ENCODE results near the gene FBLIM1. TPM values are rescaled to one million over a fixed set of nuclear protein-coding genes. Genes with fewer than 3 reads are reported as not detected.

FBLIM1 gene
- polyA plus RNA-seq, 4 donors: 76.2 to 371 (median 159) TPM

GRCh38 chr1:15748690-15749398 is 9.8 kb upstream of the FBLIM1 start:
- Histone ChIP-seq H3K27ac (ENCODE audit: low read depth in 1 of 3, low read length in 2 of 3) (no peak overlapping the region), H3K27me3 (ENCODE audit: control insufficient read depth in 3 of 3, insufficient read depth in 3 of 3, low read length in 3 of 3) (no peaks in the 10 kb centered on the region), H3K9me3 (ENCODE audit: control insufficient read depth in 2 of 2, insufficient read depth in 1 of 2, low read depth in 1 of 2, low read length in 1 of 2) (no peaks in the 10 kb centered on the region), H3K4me3 (ENCODE audit: low read depth in 1 of 3, low read length in 3 of 3) (no peak overlapping the region), H3K36me3 (ENCODE audit: control insufficient read depth in 3 of 3, insufficient read depth in 2 of 3, low read depth in 1 of 3, low read length in 3 of 3) (peaks cover 0 to 2% (median 0%) of the 10 kb centered on the region in 3 donors), H3K4me1 (ENCODE audit: control insufficient read depth in 3 of 3, insufficient read depth in 2 of 3, low read depth in 1 of 3, low read length in 2 of 3) (peaks cover 0 to 23% (median 0%) of the 10 kb centered on the region in 3 donors)
- 85 to 89% (median 87%) methylated on average over 10 of the region's 10 CpGs for WGBS, 3 donors
- FAIRE-seq (no peak), DNase-seq (no peak)

GRCh38 chr1:15749399-15750291 is 8.9 kb upstream of the FBLIM1 start:
- no peaks in the 10 kb centered on the region for H3K27me3 ChIP-seq (ENCODE audit: control insufficient read depth in 3 of 3, insufficient read depth in 3 of 3, low read length in 3 of 3)
- H3K27ac ChIP-seq (ENCODE audit: low read depth in 1 of 3, low read length in 2 of 3): peak overlapping the region in 1 of 3 donors; percentile 4
- peaks cover 0 to 2% (median 0%) of the 10 kb centered on the region in 3 donors for H3K36me3 ChIP-seq (ENCODE audit: control insufficient read depth in 3 of 3, insufficient read depth in 2 of 3, low read depth in 1 of 3, low read length in 3 of 3)
- FAIRE-seq (no peak), DNase-seq (peak; percentile 43 to 54)
- H3K9me3 ChIP-seq (ENCODE audit: control insufficient read depth in 2 of 2, insufficient read depth in 1 of 2, low read depth in 1 of 2, low read length in 1 of 2): no peaks in the 10 kb centered on the region
- H3K4me3 ChIP-seq (ENCODE audit: low read depth in 1 of 3, low read length in 3 of 3): no peak overlapping the region
- peaks cover 0 to 23% (median 0%) of the 10 kb centered on the region in 3 donors for H3K4me1 ChIP-seq (ENCODE audit: control insufficient read depth in 3 of 3, insufficient read depth in 2 of 3, low read depth in 1 of 3, low read length in 2 of 3)
- WGBS, 3 donors: 47 to 54% (median 53%) methylated on average over 19 of the region's 19 CpGs

- no peak for FAIRE-seq
Observed at GRCh38 chr1:15750924-15751323, 7.7 kb upstream of the FBLIM1 start.

GRCh38 chr1:15751717-15752116 is 6.9 kb upstream of the FBLIM1 start:
- DNase-seq (no peak), FAIRE-seq (no peak)
- 81 to 92% (median 83%) methylated on average over 7 to 10 of the region's 10 CpGs for WGBS, 3 donors
- Histone ChIP-seq H3K27me3 (ENCODE audit: control insufficient read depth in 3 of 3, insufficient read depth in 3 of 3, low read length in 3 of 3) (no peaks in the 10 kb centered on the region), H3K36me3 (ENCODE audit: control insufficient read depth in 3 of 3, insufficient read depth in 2 of 3, low read depth in 1 of 3, low read length in 3 of 3) (peaks cover 0 to 4% (median 0%) of the 10 kb centered on the region in 3 donors), H3K4me1 (ENCODE audit: control insufficient read depth in 3 of 3, insufficient read depth in 2 of 3, low read depth in 1 of 3, low read length in 2 of 3) (peaks cover 0 to 39% (median 0%) of the 10 kb centered on the region in 3 donors), H3K27ac (ENCODE audit: low read depth in 1 of 3, low read length in 2 of 3) (no peak overlapping the region), H3K9me3 (ENCODE audit: control insufficient read depth in 2 of 2, insufficient read depth in 1 of 2, low read depth in 1 of 2, low read length in 1 of 2) (peaks cover 0 to 3% of the 10 kb centered on the region in 2 donors), H3K4me3 (ENCODE audit: low read depth in 1 of 3, low read length in 3 of 3) (no peak overlapping the region)

More at GRCh38 chr1:15750924-15751323, 7.7 kb upstream of the FBLIM1 start:
- H3K36me3 ChIP-seq (ENCODE audit: control insufficient read depth in 3 of 3, insufficient read depth in 2 of 3, low read depth in 1 of 3, low read length in 3 of 3): peaks cover 0 to 2% (median 0%) of the 10 kb centered on the region in 3 donors
- 87 to 90% (median 90%) methylated on average over 10 to 12 of the region's 12 CpGs for WGBS, 3 donors
- H3K27me3 ChIP-seq (ENCODE audit: control insufficient read depth in 3 of 3, insufficient read depth in 3 of 3, low read length in 3 of 3): no peaks in the 10 kb centered on the region
- H3K4me3 ChIP-seq (ENCODE audit: low read depth in 1 of 3, low read length in 3 of 3): no peak overlapping the region
- DNase-seq: no peak
- H3K4me1 ChIP-seq (ENCODE audit: control insufficient read depth in 3 of 3, insufficient read depth in 2 of 3, low read depth in 1 of 3, low read length in 2 of 3): peaks cover 0 to 32% (median 0%) of the 10 kb centered on the region in 3 donors
- peaks cover 0 to 3% of the 10 kb centered on the region in 2 donors for H3K9me3 ChIP-seq (ENCODE audit: control insufficient read depth in 2 of 2, insufficient read depth in 1 of 2, low read depth in 1 of 2, low read length in 1 of 2)
- no peak overlapping the region for H3K27ac ChIP-seq (ENCODE audit: low read depth in 1 of 3, low read length in 2 of 3)

GRCh38 chr1:15753776-15754175 is 4.8 kb upstream of the FBLIM1 start:
- Histone ChIP-seq H3K4me3 (ENCODE audit: low read depth in 1 of 3, low read length in 3 of 3) (no peak overlapping the region), H3K27me3 (ENCODE audit: control insufficient read depth in 3 of 3, insufficient read depth in 3 of 3, low read length in 3 of 3) (no peaks in the 10 kb centered on the region), H3K9me3 (ENCODE audit: control insufficient read depth in 2 of 2, insufficient read depth in 1 of 2, low read depth in 1 of 2, low read length in 1 of 2) (peaks cover 0 to 3% of the 10 kb centered on the region in 2 donors), H3K36me3 (ENCODE audit: control insufficient read depth in 3 of 3, insufficient read depth in 2 of 3, low read depth in 1 of 3, low read length in 3 of 3) (peaks cover 0 to 2% (median 0%) of the 10 kb centered on the region in 3 donors), H3K4me1 (ENCODE audit: control insufficient read depth in 3 of 3, insufficient read depth in 2 of 3, low read depth in 1 of 3, low read length in 2 of 3) (peaks cover 0 to 47% (median 0%) of the 10 kb centered on the region in 3 donors), H3K27ac (ENCODE audit: low read depth in 1 of 3, low read length in 2 of 3) (no peak overlapping the region)
- no peak for FAIRE-seq
- DNase-seq: no peak
- WGBS, 3 donors: 78 to 90% (median 83%) methylated on average over 9 to 10 of the region's 10 CpGs

- peaks cover 0 to 35% (median 0%) of the 10 kb centered on the region in 3 donors for H3K4me1 ChIP-seq (ENCODE audit: control insufficient read depth in 3 of 3, insufficient read depth in 2 of 3, low read depth in 1 of 3, low read length in 2 of 3)
- no peaks in the 10 kb centered on the region for H3K27me3 ChIP-seq (ENCODE audit: control insufficient read depth in 3 of 3, insufficient read depth in 3 of 3, low read length in 3 of 3)
- peaks cover 0 to 3% of the 10 kb centered on the region in 2 donors for H3K9me3 ChIP-seq (ENCODE audit: control insufficient read depth in 2 of 2, insufficient read depth in 1 of 2, low read depth in 1 of 2, low read length in 1 of 2)
- WGBS, 3 donors: 57 to 72% (median 72%) methylated on average over 2 of the region's 2 CpGs
- no peak for FAIRE-seq
- H3K4me3 ChIP-seq (ENCODE audit: low read depth in 1 of 3, low read length in 3 of 3): no peak overlapping the region
- H3K27ac ChIP-seq (ENCODE audit: low read depth in 1 of 3, low read length in 2 of 3): peak overlapping the region; percentile 40 to 85 (median 75)
- H3K36me3 ChIP-seq (ENCODE audit: control insufficient read depth in 3 of 3, insufficient read depth in 2 of 3, low read depth in 1 of 3, low read length in 3 of 3): peaks cover 0 to 4% (median 0%) of the 10 kb centered on the region in 3 donors
- DNase-seq: peak; percentile 39 to 58
Observed at GRCh38 chr1:15755021-15755645, 3.5 kb upstream of the FBLIM1 start.

GRCh38 chr1:15755646-15756040 is 3.0 kb upstream of the FBLIM1 start:
- H3K27me3 ChIP-seq (ENCODE audit: control insufficient read depth in 3 of 3, insufficient read depth in 3 of 3, low read length in 3 of 3): no peaks in the 10 kb centered on the region
- H3K4me1 ChIP-seq (ENCODE audit: control insufficient read depth in 3 of 3, insufficient read depth in 2 of 3, low read depth in 1 of 3, low read length in 2 of 3): peaks cover 0 to 38% (median 0%) of the 10 kb centered on the region in 3 donors
- H3K4me3 ChIP-seq (ENCODE audit: low read depth in 1 of 3, low read length in 3 of 3): no peak overlapping the region
- DNase-seq (peak; percentile 53 to 63), FAIRE-seq (no peak)
- H3K27ac ChIP-seq (ENCODE audit: low read depth in 1 of 3, low read length in 2 of 3): peak overlapping the region in 2 of 3 donors; percentile 75 to 85
- peaks cover 0 to 8% (median 0%) of the 10 kb centered on the region in 3 donors for H3K36me3 ChIP-seq (ENCODE audit: control insufficient read depth in 3 of 3, insufficient read depth in 2 of 3, low read depth in 1 of 3, low read length in 3 of 3)
- WGBS, 3 donors: 25 to 59% (median 31%) methylated on average over 4 of the region's 4 CpGs
- H3K9me3 ChIP-seq (ENCODE audit: control insufficient read depth in 2 of 2, insufficient read depth in 1 of 2, low read depth in 1 of 2, low read length in 1 of 2): peaks cover 0 to 3% of the 10 kb centered on the region in 2 donors
